ENCODE measurements around the gene RBMS2.

GRCh38 chr12:56487448-56488040 lies 34.1 kb upstream of the RBMS2 start:
- no peak for TF ChIP-seq POLR2A (IDR thresholded peaks at IDR 0.05; ENCODE audit: low read length)
- no peak for TF ChIP-seq GATA1 (IDR thresholded peaks at IDR 0.05; ENCODE audit: low read depth, low read length)
